Loucy (cell line): ENCODE data around the gene OR13C4.

Experiments used
- H2AFZ ChIP-seq: fragments of 200-600 bp; sonication (generic); 2 replicates; pipeline ENCODE4 v1.6.0; 2016; ENCODE audit warnings: antibody characterized with exemption, mild to moderate bottlenecking, low read length, moderate library complexity
- H3F3A ChIP-seq: fragments of 200-600 bp; 2 replicates; pipeline ENCODE4 v1.6.0; 2016; ENCODE audit warnings: antibody characterized with exemption, low read depth, mild to moderate bottlenecking
- H3K27me3 ChIP-seq: fragments of 200-600 bp; sonication (generic); 2 replicates; pipeline ENCODE4 v1.6.1; 2014; ENCODE audit warnings: low read length, mild to moderate bottlenecking; ENCODE audit not compliant: insufficient read depth, poor library complexity, severe bottlenecking
- H3K36me3 ChIP-seq: fragments of 200-600 bp; sonication (generic); 2 replicates; pipeline ENCODE4 v1.6.1; 2016; ENCODE audit warnings: low read length; ENCODE audit not compliant: insufficient read depth
- H3K4me1 ChIP-seq: fragments of 200-600 bp; sonication (generic); 2 replicates; pipeline ENCODE4 v1.5.1; 2014; ENCODE audit warnings: low read length, mild to moderate bottlenecking; ENCODE audit not compliant: insufficient read depth, poor library complexity, severe bottlenecking
- H3K4me2 ChIP-seq: fragments of 200-600 bp; sonication (generic); 2 replicates; pipeline ENCODE4 v1.6.0; 2014; ENCODE audit warnings: antibody characterized with exemption, low read length, low read depth, mild to moderate bottlenecking; ENCODE audit not compliant: poor library complexity, severe bottlenecking
- H3K4me3 ChIP-seq: fragments of 200-600 bp; sonication (generic); 2 replicates; pipeline ENCODE4 v1.5.1; 2014; ENCODE audit warnings: low read length, mild to moderate bottlenecking, mixed read lengths; ENCODE audit not compliant: poor library complexity, severe bottlenecking
- H3K79me2 ChIP-seq: fragments of 200-600 bp; sonication (generic); 2 replicates; pipeline ENCODE4 v1.6.1; 2014; ENCODE audit warnings: low read length; ENCODE audit not compliant: insufficient read depth
- H3K9ac ChIP-seq: fragments of 200-600 bp; sonication (generic); 2 replicates; pipeline ENCODE4 v1.6.0; 2014; ENCODE audit warnings: mild to moderate bottlenecking, low read depth, low read length, moderate library complexity; ENCODE audit not compliant: poor library complexity, severe bottlenecking
- H3K9me2 ChIP-seq: fragments of 200-600 bp; sonication (generic); replicated peaks from 2 replicates; pipeline ENCODE4 v1.6.1; 2016; ENCODE audit warnings: low read depth, low read length, mixed read lengths
- H3K9me3 ChIP-seq: fragments of 200-600 bp; sonication (generic); 2 replicates; pipeline ENCODE4 v1.6.1; 2014; ENCODE audit warnings: mild to moderate bottlenecking, antibody characterized with exemption, low read length, low read depth; ENCODE audit not compliant: insufficient read depth
- H4K20me1 ChIP-seq: fragments of 200-600 bp; sonication (generic); 2 replicates; pipeline ENCODE4 v1.6.0; 2014; ENCODE audit warnings: antibody characterized with exemption, low read length, mild to moderate bottlenecking; ENCODE audit not compliant: insufficient read depth, poor library complexity, severe bottlenecking
- CTCF ChIP-seq: fragments of 200-600 bp; sonication (generic); conservative IDR thresholded peaks from 2 replicates; pipeline ENCODE4 v1.5.1; 2014; ENCODE audit warnings: mild to moderate bottlenecking, antibody characterized with exemption, low read length
- EZH2phosphoT487 ChIP-seq: fragments of 200-600 bp; IDR thresholded peaks from 2 replicates; pipeline ENCODE4 v1.6.1; 2018; ENCODE audit warnings: antibody characterized with exemption, mild to moderate bottlenecking, moderate library complexity, borderline replicate concordance

Gene OR13C4

DNA sequence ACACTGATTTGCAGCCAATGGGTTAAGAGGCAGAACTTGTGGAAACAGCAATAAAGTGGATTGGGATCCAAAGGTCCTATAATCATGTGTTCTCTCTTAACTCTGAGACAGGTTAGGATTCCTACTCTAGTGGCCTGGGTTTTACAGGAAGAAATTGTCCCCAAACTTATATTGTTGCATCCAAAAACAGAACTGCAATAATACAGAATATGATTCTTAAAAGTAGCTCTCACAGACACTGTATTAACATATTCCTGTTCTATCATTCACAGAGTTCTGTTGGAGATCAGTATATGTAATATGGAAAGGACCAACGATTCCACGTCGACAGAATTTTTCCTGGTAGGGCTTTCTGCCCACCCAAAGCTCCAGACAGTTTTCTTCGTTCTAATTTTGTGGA is 41.9 kb upstream of the OR13C4 start, which contains the start of gene OR13C8:
Gene OR13C8, plus strand, starts transcription at position 301 of the 400 bp plus-strand sequence. Its CDS starts 0 bp downstream, at position 301.
- Histone ChIP-seq H3K27me3 (no peaks in the 10 kb centered on the region), H3K9me2 (0 out of 2 replicates have a peak, but pooled peaks cover 3% of the 10 kb centered on the region), H3K4me3 (no peak within 1 kb of the TSS), H3K4me1 (no peaks in the 10 kb centered on the region), H3K36me3 (no peaks in the 10 kb centered on the region), H3K9ac (no peak within 1 kb of the TSS), H4K20me1 (no peaks in the 10 kb centered on the region), H3K9me3 (no peaks in the 10 kb centered on the region), H3K79me2 (no peaks in the 10 kb centered on the region), H3K4me2 (no peak within 1 kb of the TSS), H3F3A (no peaks in the 10 kb centered on the region), H2AFZ (no peak within 1 kb of the TSS)
- no peak for TF ChIP-seq CTCF
- no peak for TF ChIP-seq EZH2phosphoT487

GRCh38 chr9:104564358-104564757 is 37.3 kb upstream of the OR13C4 start:
- Histone ChIP-seq H3K4me2 (no peak overlapping the region), H3K27me3 (no peaks in the 10 kb centered on the region), H3K9me2 (no peaks in the 10 kb centered on the region), H3K4me3 (no peak overlapping the region), H3K79me2 (no peaks in the 10 kb centered on the region), H3K4me1 (no peaks in the 10 kb centered on the region), H3F3A (no peaks in the 10 kb centered on the region), H2AFZ (no peak overlapping the region), H3K9ac (no peak overlapping the region), H4K20me1 (no peaks in the 10 kb centered on the region), H3K36me3 (no peaks in the 10 kb centered on the region), H3K9me3 (no peaks in the 10 kb centered on the region)
- TF ChIP-seq EZH2phosphoT487, result no peak
- no peak for TF ChIP-seq CTCF

DNA sequence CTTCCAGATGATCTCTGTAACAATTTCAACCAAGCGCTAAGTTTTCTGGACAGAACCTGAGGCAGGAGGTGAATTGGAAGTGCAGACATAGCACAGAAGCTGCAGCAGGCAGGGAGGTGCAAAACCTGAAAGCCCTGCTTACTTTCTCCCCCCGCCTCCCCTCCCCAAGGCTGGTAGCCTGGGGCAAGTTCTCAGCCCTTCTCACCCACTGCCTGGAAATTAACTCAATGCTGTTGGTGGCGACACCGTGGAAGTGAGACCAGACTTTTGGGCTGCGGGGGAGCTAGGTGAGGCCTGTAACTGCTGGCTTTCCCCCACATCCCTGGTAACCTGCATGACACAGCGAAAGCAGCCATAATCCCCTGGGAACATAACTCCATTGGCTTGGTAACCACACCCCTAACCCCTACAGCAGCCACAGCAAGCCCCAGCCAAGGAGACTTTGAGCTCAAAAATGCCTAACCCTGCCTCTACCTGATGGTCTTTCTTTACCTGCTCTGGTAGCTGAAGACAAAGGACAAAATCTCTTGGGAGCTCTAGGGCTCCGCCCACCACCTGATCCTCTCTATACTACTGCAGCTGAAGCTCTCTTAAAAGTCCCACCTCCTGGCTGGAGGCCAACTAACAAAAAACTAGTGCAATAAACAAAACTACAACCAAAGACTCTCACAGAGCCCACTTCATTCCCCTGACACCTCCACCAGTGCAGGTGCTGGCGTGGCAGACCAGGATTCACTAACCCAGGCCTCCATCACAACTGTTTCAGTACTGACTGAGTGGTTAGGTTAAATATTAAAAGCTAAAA is 30.0 kb upstream of the OR13C4 start:
- no peaks in the 10 kb centered on the region for H3K9me2 ChIP-seq
- H3K36me3 ChIP-seq, result no peaks in the 10 kb centered on the region
- H3F3A ChIP-seq, result no peaks in the 10 kb centered on the region
- no peak overlapping the region for H2AFZ ChIP-seq
- TF ChIP-seq EZH2phosphoT487 (no peak), CTCF (no peak)
- no peak overlapping the region for H3K9ac ChIP-seq
- H3K4me1 ChIP-seq, result no peaks in the 10 kb centered on the region
- H3K4me3 ChIP-seq, result no peak overlapping the region
- H3K4me2 ChIP-seq, result no peak overlapping the region
- no peaks in the 10 kb centered on the region for H3K79me2 ChIP-seq
- no peaks in the 10 kb centered on the region for H4K20me1 ChIP-seq
- H3K27me3 ChIP-seq, result no peaks in the 10 kb centered on the region
- no peaks in the 10 kb centered on the region for H3K9me3 ChIP-seq
